22Rv1 (cell line): ENCODE results near the gene HOXC13.
A peak's percentile ranks its signal among the peaks of the same experiment; 100 is the strongest.

ENCODE experiments used
- H3K27ac ChIP-seq: fragments of 450-650 bp; 2 replicates; pipeline ENCODE4 v1.5.1; 2017
- ZFX ChIP-seq: fragments of 450-650 bp; IDR thresholded peaks from 2 replicates; pipeline ENCODE4 v1.6.1; 2017; ENCODE audit warnings: antibody characterized with exemption, borderline replicate concordance
- TF ChIP-seq, protein P1 (sequence below): fragments of 450-650 bp; IDR thresholded peaks from 2 replicates; pipeline ENCODE4 v1.5.1; 2017; ENCODE audit warnings: mild to moderate bottlenecking

HOXC13 gene

DNA sequence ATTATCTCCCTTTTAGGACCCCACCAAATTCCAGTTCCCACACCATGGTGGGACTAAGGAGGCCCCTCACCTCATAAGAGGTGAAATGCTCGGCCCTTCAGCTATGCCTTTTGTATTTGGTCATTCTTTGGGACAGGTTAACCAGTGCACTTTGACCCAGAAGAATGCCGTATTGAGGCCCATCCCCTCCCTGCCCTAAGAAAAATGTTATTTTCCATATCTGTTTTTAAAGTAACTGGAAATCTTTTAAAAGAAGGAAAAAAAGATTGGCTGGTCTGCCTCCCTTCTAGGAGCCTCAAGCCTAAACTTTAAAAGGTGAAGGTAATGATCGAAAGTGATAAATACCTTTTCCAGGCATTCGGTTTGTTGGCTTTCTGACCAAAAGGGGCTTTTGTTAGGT, 5.7 kb upstream of the HOXC13 start:
- H3K27ac ChIP-seq: no peak overlapping the region
- TF ChIP-seq, protein P1, sequence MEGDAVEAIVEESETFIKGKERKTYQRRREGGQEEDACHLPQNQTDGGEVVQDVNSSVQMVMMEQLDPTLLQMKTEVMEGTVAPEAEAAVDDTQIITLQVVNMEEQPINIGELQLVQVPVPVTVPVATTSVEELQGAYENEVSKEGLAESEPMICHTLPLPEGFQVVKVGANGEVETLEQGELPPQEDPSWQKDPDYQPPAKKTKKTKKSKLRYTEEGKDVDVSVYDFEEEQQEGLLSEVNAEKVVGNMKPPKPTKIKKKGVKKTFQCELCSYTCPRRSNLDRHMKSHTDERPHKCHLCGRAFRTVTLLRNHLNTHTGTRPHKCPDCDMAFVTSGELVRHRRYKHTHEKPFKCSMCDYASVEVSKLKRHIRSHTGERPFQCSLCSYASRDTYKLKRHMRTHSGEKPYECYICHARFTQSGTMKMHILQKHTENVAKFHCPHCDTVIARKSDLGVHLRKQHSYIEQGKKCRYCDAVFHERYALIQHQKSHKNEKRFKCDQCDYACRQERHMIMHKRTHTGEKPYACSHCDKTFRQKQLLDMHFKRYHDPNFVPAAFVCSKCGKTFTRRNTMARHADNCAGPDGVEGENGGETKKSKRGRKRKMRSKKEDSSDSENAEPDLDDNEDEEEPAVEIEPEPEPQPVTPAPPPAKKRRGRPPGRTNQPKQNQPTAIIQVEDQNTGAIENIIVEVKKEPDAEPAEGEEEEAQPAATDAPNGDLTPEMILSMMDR: no peak
- TF ChIP-seq ZFX: no peak

DNA sequence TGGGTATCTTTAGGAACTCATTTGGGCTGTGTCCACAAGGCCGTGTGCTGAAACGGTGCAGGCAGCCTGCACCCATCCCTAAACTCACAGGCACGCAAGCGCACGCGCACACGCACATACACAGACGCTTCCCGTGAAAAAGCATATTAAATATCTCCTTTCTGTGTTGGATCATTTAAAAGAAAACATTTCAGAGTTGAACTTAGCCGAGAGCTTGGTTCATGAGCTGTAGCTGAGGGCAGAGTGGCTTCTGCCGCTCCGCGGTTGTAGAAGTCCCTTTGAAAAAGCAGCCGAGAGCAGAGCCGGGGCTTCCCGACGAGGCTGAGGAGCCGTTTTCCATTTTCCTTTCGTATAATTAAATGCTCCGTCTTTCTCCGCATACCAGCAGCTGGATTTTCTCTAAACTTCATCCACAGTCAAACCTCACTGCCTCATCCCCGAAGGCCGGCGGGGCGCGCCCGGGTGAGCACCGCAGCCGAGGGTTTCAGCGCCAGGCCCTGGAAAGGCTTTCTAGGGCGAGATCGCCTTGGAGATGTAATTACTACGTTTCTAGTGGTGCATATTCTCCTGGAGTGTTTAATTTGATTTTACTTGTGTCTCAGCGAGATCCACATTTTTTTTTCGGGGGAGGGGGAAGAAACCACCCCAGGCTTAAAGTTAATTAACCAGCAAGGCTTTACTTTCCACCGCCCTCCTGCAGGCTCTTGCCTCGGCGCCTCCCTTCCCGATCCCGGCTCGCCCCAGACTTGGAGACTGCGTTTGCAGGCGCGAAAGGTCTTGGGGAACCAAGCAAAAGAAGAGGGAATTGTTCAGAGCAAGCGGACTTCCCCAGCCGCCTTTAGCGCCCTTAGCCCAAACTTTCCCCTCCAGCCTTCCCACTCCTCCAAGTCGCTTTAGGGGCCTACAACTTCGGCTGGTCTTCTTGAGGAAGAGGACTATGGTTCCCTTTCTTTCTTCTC, 3.0 kb upstream of the HOXC13 start:
- H3K27ac ChIP-seq: no peak overlapping the region
- TF ChIP-seq, protein P1: no peak
- TF ChIP-seq ZFX: no peak

DNA sequence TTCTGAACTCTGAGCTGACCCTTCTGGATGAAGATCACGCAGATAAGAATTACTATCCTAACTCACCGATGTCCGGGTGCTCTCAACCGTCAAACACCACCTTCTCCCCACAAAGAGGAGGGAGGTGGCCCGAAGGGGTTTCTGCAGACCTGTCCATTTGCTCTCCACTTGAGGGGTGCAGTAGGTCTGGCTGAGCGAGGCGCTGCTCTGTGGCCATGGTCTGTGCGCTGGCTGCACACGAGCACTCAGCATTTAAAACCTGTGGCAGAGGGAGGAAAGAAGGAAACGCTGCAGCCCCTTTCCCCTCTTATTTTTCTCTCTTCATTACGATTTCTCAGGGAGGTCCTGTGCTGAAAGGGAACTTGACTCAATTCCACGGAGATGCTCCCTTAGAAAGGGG, 1.5 kb upstream of the HOXC13 start:
- no peak for TF ChIP-seq ZFX
- no peak overlapping the region for H3K27ac ChIP-seq

DNA sequence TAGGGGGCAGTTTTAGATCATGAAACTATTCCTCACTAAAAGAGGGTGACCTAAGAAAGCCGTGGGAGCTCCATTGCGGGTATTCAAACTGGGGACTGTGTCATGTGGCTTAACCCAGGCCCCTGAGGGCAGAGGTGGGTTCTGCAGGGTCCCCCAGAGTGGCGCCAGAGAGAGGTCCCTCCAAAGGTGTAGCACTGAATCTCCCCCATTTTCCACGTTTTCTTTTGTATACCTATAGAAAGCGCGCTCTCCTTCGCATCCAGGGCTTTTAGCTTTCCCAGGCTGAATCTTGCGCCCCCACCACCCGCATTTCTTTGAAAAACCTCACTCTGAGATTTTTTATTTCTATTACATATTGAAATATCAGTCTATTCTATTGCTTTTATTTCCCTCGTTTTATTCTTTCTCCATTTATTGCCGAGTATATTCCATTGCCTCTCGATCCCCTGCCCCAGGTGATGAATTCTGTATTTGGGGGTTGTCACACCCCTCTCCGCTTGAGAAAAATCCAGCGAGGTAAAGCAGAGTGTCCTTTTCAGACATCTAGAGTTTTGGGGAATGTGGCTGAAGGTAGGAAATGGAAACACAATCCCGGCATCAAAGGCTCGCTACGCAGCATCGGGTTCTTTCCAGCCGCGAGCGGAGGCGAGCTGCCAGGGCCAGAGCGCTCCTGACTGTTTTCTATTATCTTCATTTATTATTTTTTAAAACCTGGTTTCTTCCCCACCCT, 870 bp upstream of the HOXC13 start:
- peak overlapping the region; percentile 61 for H3K27ac ChIP-seq
- TF ChIP-seq, protein P1: no peak
- TF ChIP-seq ZFX: no peak

DNA sequence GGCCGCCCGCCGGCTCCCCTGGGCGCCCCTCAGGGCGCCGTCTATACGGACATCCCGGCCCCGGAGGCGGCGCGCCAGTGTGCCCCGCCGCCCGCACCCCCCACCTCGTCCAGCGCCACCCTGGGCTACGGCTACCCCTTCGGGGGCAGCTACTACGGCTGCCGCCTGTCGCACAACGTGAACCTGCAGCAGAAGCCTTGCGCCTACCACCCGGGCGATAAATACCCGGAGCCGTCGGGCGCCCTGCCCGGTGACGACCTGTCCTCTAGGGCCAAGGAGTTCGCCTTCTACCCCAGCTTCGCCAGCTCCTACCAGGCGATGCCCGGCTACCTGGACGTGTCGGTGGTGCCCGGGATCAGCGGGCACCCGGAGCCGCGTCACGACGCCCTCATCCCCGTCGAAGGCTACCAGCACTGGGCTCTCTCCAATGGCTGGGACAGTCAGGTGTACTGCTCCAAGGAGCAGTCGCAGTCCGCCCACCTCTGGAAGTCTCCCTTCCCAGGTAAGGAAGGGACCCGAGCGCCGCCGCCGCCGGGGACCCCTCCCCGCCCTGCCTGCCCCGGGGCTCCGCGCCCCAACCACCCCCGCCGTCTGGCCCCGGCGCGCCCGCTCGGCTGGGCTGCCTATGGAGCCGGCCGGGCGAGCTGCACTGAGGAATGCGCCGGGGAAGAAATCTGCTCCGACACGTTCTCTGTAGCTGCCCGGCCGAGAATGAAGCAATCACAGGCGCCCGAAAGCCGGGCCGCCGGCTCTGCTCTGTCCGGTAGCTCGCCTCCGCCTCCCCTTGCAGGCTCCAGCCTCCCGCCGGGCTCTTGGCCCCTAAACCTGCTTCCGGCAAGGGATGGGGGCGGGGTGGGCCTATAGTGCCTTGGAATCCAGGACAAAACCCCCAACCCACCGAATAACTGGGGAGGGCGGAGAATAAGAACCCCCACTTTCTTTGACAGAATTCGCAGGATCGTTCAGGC, 794 bp downstream of the HOXC13 start:
- H3K27ac ChIP-seq: peak overlapping the region; percentile 61
- TF ChIP-seq, protein P1: no peak
- no peak for TF ChIP-seq ZFX

DNA sequence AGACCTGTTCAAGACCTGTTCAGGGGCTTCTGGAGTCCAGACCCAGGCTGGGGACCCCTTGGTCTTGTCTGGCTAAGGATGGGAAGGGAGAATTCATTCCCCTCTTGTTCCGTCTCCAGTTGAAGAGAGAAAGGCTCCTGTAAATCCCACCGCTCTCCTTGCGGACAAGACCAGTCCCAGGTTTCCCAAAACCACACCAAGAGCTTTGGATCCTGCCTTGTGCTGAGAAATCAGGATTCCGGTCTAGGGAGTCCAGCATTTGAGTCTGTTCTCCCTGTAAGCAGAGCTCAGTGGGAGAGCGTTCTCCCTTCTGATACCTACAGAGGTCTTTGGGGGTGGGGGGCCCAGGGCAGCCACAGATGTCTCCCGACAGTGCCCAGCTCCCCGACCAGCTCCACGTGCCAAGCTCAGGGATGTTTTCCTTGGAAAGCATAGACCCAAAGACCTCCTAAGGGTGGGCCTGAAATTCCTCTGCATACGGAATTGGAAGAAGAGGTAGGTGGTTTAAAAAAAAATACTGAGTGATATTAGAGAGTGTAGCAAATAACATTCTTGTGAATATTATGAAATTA, 1.9 kb downstream of the HOXC13 start:
- TF ChIP-seq, protein P1: no peak
- no peak for TF ChIP-seq ZFX
- no peak overlapping the region for H3K27ac ChIP-seq

DNA sequence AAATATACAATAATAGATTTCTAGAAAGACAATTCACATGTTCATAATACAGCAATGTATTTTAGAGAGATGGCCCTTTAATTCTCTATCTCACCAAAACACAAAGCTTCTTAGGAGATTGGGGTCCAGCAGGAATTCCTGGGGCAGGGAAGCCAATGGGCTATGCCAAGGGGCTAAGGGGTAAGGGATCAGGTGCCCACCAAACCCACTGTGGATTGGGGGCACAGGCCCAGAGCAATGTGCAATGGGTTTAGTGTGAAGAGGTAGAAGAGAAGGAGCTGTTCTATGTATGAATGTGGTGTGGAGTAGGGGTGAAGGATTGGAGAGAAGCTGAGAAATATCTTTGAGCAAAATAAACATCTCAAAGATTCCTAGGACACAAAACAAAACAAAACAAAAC, 2.6 kb downstream of the HOXC13 start:
- no peak for TF ChIP-seq ZFX
- TF ChIP-seq, protein P1: no peak
- no peak overlapping the region for H3K27ac ChIP-seq
